ENCODE data around the gene CTXN1.

DNA sequence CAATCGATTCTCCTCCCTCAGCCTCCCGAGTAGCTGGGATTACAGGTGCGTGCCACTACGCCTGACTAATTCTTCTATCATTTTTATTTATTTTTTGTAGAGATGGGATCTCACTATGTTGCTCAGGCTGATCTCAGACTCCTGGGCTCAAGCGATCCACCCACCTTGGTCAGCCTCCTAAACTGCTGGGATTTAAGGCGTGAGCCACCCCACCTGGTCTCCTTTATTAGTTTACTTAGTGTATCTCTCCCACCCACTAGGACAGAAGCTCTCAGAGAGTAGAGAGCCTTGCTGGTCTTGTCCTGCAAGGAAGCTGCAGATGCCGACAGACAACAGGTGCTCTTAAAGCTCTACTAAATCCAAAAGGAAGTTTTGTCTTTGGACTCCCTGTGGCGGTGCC is 40.1 kb downstream of the CTXN1 start:
- TF ChIP-seq CTCF (IDR thresholded peaks at IDR 0.05; ENCODE audit: extremely low read depth in 1 of 2, insufficient read depth in 1 of 2, low read depth in 1 of 2, low read length in 2 of 2) (no peak), POLR2AphosphoS5 (IDR thresholded peaks at IDR 0.05; ENCODE audit: insufficient read depth, low read depth, low read length) (no peak), EZH2 (IDR thresholded peaks at IDR 0.05; ENCODE audit: borderline replicate concordance, low read depth, low read length, severe bottlenecking) (no peak), POLR2A (IDR thresholded peaks at IDR 0.05; ENCODE audit: low read depth, low read length) (no peak), MYC (IDR thresholded peaks at IDR 0.05; ENCODE audit: low read depth, low read length) (no peak), JUN (IDR thresholded peaks at IDR 0.05; ENCODE audit: borderline replicate concordance, insufficient read depth, insufficient read length, low read depth) (no peak), FOS (IDR thresholded peaks at IDR 0.05; ENCODE audit: borderline replicate concordance, insufficient read depth, low read length) (no peak), GATA2 (IDR thresholded peaks at IDR 0.05; ENCODE audit: insufficient read depth, insufficient read length, low read depth, low read length) (no peak)
- TF ChIP-seq, protein P1, sequence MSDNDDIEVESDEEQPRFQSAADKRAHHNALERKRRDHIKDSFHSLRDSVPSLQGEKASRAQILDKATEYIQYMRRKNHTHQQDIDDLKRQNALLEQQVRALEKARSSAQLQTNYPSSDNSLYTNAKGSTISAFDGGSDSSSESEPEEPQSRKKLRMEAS (IDR thresholded peaks at IDR 0.05; ENCODE audit: insufficient read depth, insufficient read length), result no peak
